HEK293T (cell line): ENCODE measurements around the gene IL21R.

Experiments used
- ARNT ChIP-seq: fragments of 450-650 bp; IDR thresholded peaks from 2 replicates; pipeline ENCODE4 v1.6.1; 2017; ENCODE audit warnings: mild to moderate bottlenecking
- BHLHE40 ChIP-seq: fragments of 450-650 bp; IDR thresholded peaks from 2 replicates; pipeline ENCODE4 v1.6.1; 2016; ENCODE audit warnings: mild to moderate bottlenecking, moderate library complexity, borderline replicate concordance
- ELF4 ChIP-seq: fragments of 450-650 bp; IDR thresholded peaks from 2 replicates; pipeline ENCODE4 v1.6.1; 2017; ENCODE audit warnings: antibody characterized with exemption
- FOXK2 ChIP-seq: fragments of 450-650 bp; IDR thresholded peaks from 2 replicates; pipeline ENCODE4 v1.6.1; 2016; ENCODE audit warnings: mild to moderate bottlenecking
- FOXM1 ChIP-seq: fragments of 450-650 bp; IDR thresholded peaks from 2 replicates; pipeline ENCODE4 v1.6.1; 2017; ENCODE audit warnings: mild to moderate bottlenecking, borderline replicate concordance
- HDGF ChIP-seq: fragments of 450-650 bp; IDR thresholded peaks from 2 replicates; pipeline ENCODE4 v1.6.1; 2017; ENCODE audit warnings: antibody characterized with exemption, borderline replicate concordance
- SUZ12 ChIP-seq: fragments of 450-650 bp; IDR thresholded peaks from 2 replicates; pipeline ENCODE4 v1.6.1; 2016; ENCODE audit warnings: mild to moderate bottlenecking
- TARDBP ChIP-seq: fragments of 450-650 bp; IDR thresholded peaks from 2 replicates; pipeline ENCODE4 v1.6.1; 2016
- ZNF384 ChIP-seq: fragments of 450-650 bp; IDR thresholded peaks from 2 replicates; pipeline ENCODE4 v1.6.1; 2016
- TF ChIP-seq, protein P1 (sequence below): fragments of 450-650 bp; IDR thresholded peaks from 2 replicates; pipeline ENCODE4 v1.6.1; 2016

DNA sequence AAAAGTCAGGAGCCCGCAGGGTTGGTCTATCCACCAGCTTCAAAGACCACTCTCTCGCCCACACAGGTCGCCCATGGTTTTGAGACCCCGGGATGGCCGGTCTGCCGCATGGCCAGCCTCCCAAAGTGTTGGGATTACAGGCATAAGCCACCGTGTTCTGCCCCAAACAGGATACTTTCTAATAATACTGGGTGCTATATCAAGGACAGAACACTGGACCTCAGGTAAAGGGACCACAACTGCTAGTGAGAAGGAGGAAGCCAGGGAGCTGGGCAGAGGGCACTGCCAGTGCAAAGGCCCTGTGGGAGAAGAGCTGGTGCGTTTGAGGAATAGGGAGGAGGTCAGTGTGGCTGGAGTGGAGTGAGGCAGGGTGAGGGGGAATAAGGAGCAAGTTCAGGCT is 34.1 kb downstream of the IL21R start:
- TF ChIP-seq FOXM1: no peak
- TF ChIP-seq, protein P1, sequence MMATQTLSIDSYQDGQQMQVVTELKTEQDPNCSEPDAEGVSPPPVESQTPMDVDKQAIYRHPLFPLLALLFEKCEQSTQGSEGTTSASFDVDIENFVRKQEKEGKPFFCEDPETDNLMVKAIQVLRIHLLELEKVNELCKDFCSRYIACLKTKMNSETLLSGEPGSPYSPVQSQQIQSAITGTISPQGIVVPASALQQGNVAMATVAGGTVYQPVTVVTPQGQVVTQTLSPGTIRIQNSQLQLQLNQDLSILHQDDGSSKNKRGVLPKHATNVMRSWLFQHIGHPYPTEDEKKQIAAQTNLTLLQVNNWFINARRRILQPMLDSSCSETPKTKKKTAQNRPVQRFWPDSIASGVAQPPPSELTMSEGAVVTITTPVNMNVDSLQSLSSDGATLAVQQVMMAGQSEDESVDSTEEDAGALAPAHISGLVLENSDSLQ: no peak
- TF ChIP-seq ZNF384: no peak
- no peak for TF ChIP-seq FOXK2
- TF ChIP-seq SUZ12: no peak
- no peak for TF ChIP-seq BHLHE40
- TF ChIP-seq HDGF: no peak
- TF ChIP-seq ARNT: no peak
- TF ChIP-seq TARDBP: no peak
- no peak for TF ChIP-seq ELF4
